Measurements from ENCODE around the gene COL7A1.
"Not testable (repeated sequence)": the region's sequence is repeated elsewhere in the genome, so short reads cannot be mapped to it uniquely, and the experiment has no call there.

DNA sequence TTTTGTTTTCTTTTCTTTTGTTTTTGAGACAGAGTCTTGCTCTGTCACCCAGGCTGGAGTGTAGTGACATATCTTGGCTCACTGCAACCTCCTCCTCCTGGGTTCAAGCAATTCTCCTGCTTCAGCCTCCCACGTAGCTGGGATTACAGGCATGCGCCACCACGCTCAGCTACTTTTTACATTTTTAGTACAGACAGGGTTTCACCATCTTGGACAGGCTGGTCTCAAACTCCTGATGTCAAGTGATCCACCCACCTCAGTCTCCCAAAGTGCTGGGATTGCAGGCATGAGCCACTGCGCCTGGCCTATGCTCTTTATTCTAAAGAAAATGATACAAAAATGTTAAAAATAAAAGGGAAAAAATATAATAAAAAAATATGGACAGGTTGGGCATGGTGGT, 64.4 kb downstream of the COL7A1 start:
- TF ChIP-seq CREB1 (CRISPR knock-in tag; IDR thresholded peaks at IDR 0.05; ENCODE audit: low read depth); EZH2 (IDR thresholded peaks at IDR 0.05; ENCODE audit: low read depth, unreplicated experiment); ZNF331 (CRISPR knock-in tag; IDR thresholded peaks at IDR 0.05; ENCODE audit: low read depth); CTCF (conservative IDR thresholded peaks at IDR 0.05; ENCODE audit: low read depth in 2 of 2); POLR2AphosphoS5 (IDR thresholded peaks at IDR 0.05; ENCODE audit: low read depth); STAT1 (IDR thresholded peaks at IDR 0.05; ENCODE audit: unreplicated experiment); EZH2phosphoT487 (IDR thresholded peaks at IDR 0.05; ENCODE audit: unreplicated experiment); JUNB (IDR thresholded peaks at IDR 0.05; ENCODE audit: unreplicated experiment); ZNF114 (CRISPR knock-in tag; IDR thresholded peaks at IDR 0.05); NANOG (IDR thresholded peaks at IDR 0.05; ENCODE audit: borderline replicate concordance): not testable (repeated sequence)
- TF ChIP-seq, protein P1, sequence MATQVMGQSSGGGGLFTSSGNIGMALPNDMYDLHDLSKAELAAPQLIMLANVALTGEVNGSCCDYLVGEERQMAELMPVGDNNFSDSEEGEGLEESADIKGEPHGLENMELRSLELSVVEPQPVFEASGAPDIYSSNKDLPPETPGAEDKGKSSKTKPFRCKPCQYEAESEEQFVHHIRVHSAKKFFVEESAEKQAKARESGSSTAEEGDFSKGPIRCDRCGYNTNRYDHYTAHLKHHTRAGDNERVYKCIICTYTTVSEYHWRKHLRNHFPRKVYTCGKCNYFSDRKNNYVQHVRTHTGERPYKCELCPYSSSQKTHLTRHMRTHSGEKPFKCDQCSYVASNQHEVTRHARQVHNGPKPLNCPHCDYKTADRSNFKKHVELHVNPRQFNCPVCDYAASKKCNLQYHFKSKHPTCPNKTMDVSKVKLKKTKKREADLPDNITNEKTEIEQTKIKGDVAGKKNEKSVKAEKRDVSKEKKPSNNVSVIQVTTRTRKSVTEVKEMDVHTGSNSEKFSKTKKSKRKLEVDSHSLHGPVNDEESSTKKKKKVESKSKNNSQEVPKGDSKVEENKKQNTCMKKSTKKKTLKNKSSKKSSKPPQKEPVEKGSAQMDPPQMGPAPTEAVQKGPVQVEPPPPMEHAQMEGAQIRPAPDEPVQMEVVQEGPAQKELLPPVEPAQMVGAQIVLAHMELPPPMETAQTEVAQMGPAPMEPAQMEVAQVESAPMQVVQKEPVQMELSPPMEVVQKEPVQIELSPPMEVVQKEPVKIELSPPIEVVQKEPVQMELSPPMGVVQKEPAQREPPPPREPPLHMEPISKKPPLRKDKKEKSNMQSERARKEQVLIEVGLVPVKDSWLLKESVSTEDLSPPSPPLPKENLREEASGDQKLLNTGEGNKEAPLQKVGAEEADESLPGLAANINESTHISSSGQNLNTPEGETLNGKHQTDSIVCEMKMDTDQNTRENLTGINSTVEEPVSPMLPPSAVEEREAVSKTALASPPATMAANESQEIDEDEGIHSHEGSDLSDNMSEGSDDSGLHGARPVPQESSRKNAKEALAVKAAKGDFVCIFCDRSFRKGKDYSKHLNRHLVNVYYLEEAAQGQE (IDR thresholded peaks at IDR 0.05; ENCODE audit: unreplicated experiment) = not testable (repeated sequence)
- TF ChIP-seq, protein P2, sequence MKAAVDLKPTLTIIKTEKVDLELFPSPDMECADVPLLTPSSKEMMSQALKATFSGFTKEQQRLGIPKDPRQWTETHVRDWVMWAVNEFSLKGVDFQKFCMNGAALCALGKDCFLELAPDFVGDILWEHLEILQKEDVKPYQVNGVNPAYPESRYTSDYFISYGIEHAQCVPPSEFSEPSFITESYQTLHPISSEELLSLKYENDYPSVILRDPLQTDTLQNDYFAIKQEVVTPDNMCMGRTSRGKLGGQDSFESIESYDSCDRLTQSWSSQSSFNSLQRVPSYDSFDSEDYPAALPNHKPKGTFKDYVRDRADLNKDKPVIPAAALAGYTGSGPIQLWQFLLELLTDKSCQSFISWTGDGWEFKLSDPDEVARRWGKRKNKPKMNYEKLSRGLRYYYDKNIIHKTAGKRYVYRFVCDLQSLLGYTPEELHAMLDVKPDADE (IDR thresholded peaks at IDR 0.05) = not testable (repeated sequence)
- TF ChIP-seq, protein P3, sequence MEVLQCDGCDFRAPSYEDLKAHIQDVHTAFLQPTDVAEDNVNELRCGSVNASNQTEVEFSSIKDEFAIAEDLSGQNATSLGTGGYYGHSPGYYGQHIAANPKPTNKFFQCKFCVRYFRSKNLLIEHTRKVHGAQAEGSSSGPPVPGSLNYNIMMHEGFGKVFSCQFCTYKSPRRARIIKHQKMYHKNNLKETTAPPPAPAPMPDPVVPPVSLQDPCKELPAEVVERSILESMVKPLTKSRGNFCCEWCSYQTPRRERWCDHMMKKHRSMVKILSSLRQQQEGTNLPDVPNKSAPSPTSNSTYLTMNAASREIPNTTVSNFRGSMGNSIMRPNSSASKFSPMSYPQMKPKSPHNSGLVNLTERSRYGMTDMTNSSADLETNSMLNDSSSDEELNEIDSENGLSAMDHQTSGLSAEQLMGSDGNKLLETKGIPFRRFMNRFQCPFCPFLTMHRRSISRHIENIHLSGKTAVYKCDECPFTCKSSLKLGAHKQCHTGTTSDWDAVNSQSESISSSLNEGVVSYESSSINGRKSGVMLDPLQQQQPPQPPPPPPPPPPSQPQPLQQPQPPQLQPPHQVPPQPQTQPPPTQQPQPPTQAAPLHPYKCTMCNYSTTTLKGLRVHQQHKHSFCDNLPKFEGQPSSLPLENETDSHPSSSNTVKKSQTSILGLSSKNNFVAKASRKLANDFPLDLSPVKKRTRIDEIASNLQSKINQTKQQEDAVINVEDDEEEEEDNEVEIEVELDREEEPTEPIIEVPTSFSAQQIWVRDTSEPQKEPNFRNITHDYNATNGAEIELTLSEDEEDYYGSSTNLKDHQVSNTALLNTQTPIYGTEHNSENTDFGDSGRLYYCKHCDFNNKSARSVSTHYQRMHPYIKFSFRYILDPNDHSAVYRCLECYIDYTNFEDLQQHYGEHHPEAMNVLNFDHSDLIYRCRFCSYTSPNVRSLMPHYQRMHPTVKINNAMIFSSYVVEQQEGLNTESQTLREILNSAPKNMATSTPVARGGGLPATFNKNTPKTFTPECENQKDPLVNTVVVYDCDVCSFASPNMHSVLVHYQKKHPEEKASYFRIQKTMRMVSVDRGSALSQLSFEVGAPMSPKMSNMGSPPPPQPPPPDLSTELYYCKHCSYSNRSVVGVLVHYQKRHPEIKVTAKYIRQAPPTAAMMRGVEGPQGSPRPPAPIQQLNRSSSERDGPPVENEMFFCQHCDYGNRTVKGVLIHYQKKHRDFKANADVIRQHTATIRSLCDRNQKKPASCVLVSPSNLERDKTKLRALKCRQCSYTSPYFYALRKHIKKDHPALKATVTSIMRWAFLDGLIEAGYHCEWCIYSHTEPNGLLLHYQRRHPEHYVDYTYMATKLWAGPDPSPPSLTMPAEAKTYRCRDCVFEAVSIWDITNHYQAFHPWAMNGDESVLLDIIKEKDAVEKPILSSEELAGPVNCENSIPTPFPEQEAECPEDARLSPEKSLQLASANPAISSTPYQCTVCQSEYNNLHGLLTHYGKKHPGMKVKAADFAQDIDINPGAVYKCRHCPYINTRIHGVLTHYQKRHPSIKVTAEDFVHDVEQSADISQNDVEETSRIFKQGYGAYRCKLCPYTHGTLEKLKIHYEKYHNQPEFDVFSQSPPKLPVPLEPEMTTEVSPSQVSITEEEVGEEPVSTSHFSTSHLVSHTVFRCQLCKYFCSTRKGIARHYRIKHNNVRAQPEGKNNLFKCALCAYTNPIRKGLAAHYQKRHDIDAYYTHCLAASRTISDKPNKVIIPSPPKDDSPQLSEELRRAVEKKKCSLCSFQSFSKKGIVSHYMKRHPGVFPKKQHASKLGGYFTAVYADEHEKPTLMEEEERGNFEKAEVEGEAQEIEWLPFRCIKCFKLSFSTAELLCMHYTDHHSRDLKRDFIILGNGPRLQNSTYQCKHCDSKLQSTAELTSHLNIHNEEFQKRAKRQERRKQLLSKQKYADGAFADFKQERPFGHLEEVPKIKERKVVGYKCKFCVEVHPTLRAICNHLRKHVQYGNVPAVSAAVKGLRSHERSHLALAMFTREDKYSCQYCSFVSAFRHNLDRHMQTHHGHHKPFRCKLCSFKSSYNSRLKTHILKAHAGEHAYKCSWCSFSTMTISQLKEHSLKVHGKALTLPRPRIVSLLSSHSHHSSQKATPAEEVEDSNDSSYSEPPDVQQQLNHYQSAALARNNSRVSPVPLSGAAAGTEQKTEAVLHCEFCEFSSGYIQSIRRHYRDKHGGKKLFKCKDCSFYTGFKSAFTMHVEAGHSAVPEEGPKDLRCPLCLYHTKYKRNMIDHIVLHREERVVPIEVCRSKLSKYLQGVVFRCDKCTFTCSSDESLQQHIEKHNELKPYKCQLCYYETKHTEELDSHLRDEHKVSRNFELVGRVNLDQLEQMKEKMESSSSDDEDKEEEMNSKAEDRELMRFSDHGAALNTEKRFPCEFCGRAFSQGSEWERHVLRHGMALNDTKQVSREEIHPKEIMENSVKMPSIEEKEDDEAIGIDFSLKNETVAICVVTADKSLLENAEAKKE (CRISPR knock-in tag; IDR thresholded peaks at IDR 0.05) = not testable (repeated sequence)
